HG03064 (cell line): ENCODE measurements around the gene TIMM8A.
A peak's percentile ranks its signal among the peaks of the same experiment; 100 is the strongest.

ENCODE experiments used
- ATAC-seq: cut with Tn5 transposase; IDR thresholded peaks from one replicate; pipeline ENCODE4 v1.9.1; 2021; ENCODE audit warnings: low read depth; ENCODE audit not compliant: unreplicated experiment

Gene TIMM8A

GRCh38 chrX:101348452-101349192, at the start of gene TIMM8A:
Gene TIMM8A (minus strand): TSS chrX:101348742. CDS start chrX:101348664, 78 bp downstream.
- ATAC-seq = peak; percentile 99

GRCh38 chrX:101397779-101398178, 49.2 kb upstream of the TIMM8A start:
- ATAC-seq = no peak

- no peak for ATAC-seq
Measured at GRCh38 chrX:101395789-101396188, 47.2 kb upstream of the TIMM8A start.

GRCh38 chrX:101394372-101394771, 45.8 kb upstream of the TIMM8A start:
- no peak for ATAC-seq

- no peak for ATAC-seq
Measured at GRCh38 chrX:101393530-101394305, 45.2 kb upstream of the TIMM8A start.

GRCh38 chrX:101391831-101392230, 43.3 kb upstream of the TIMM8A start:
- ATAC-seq = no peak

- peak; percentile 67 for ATAC-seq
Measured at GRCh38 chrX:101390664-101391525, 42.4 kb upstream of the TIMM8A start, which contains the start of gene RPL36A. Gene RPL36A (plus strand): TSS chrX:101391011. CDS start chrX:101391044, 33 bp downstream.

GRCh38 chrX:101388604-101389003, 40.1 kb upstream of the TIMM8A start:
- no peak for ATAC-seq

- no peak for ATAC-seq
Measured at GRCh38 chrX:101386542-101386885, 38.0 kb upstream of the TIMM8A start.

GRCh38 chrX:101385795-101386541, 37.4 kb upstream of the TIMM8A start, which contains the start of gene BTK:
Gene BTK (minus strand): TSS chrX:101386191. CDS start chrX:101375284, 10,907 bp downstream.
- peak; percentile 63 for ATAC-seq

GRCh38 chrX:101385026-101385684, 36.6 kb upstream of the TIMM8A start:
- no peak for ATAC-seq

- ATAC-seq = peak; percentile 61
Measured at GRCh38 chrX:101383679-101384205, 35.2 kb upstream of the TIMM8A start.

- no peak for ATAC-seq
Measured at GRCh38 chrX:101377547-101377946, 29.0 kb upstream of the TIMM8A start.

- peak; percentile 53 for ATAC-seq
Measured at GRCh38 chrX:101370888-101371504, 22.5 kb upstream of the TIMM8A start.

- ATAC-seq = no peak
Measured at GRCh38 chrX:101369687-101370086, 21.1 kb upstream of the TIMM8A start.

- ATAC-seq = no peak
Measured at GRCh38 chrX:101368800-101369199, 20.3 kb upstream of the TIMM8A start.

GRCh38 chrX:101365301-101365795, 16.8 kb upstream of the TIMM8A start:
- ATAC-seq = no peak

GRCh38 chrX:101362757-101363156, 14.2 kb upstream of the TIMM8A start:
- ATAC-seq = no peak

GRCh38 chrX:101362116-101362515, 13.6 kb upstream of the TIMM8A start:
- no peak for ATAC-seq
